ENCODE results near the gene IL18R1. TPM values are rescaled to one million over a fixed set of nuclear protein-coding genes. Genes with fewer than 3 reads are reported as not detected.

Gene IL18R1
- total and polyA plus RNA-seq, 9 of the 15 experiments (the other 6 are each of a cell fraction or from before 2014, with no cell fraction given) = 0.55 to 10.0 (median 2.5) TPM

- peak; percentile 90 for TF ChIP-seq CHAMP1 (IDR thresholded peaks at IDR 0.05)
- TF ChIP-seq NRF1 (conservative IDR thresholded peaks at IDR 0.05 in 1 of 2, IDR thresholded peaks at IDR 0.05 in 1 of 2) = 0 out of 4 replicates have a peak, but pooled peaks have one; percentile 11 to 34
- TF ChIP-seq ZC3H4 (CRISPR knock-in tag; IDR thresholded peaks at IDR 0.05; ENCODE audit: borderline replicate concordance) = no peak
- peak; percentile 91; the same call in 1 of the 2 replicates for TF ChIP-seq ZBED1 (IDR thresholded peaks at IDR 0.05)
- peak; percentile 86 for TF ChIP-seq NFIC (IDR thresholded peaks at IDR 0.05)
- TF ChIP-seq PHF21A (IDR thresholded peaks at IDR 0.05; ENCODE audit: borderline replicate concordance, low read depth) = peak; percentile 67; the same call in 1 of the 2 replicates
- peak; percentile 83 for TF ChIP-seq ZKSCAN8 (CRISPR knock-in tag; IDR thresholded peaks at IDR 0.05)
- TF ChIP-seq THRB (CRISPR knock-in tag; conservative IDR thresholded peaks at IDR 0.05) = peak; percentile 78; the same call in 1 of the 2 replicates
- TF ChIP-seq HOXB6 (CRISPR knock-in tag; IDR thresholded peaks at IDR 0.05; ENCODE audit: borderline replicate concordance) = no peak
- peak; percentile 48 for TF ChIP-seq HNRNPLL (IDR thresholded peaks at IDR 0.05; ENCODE audit: low read depth, low read length, poor library complexity, severe bottlenecking)
- no peak for TF ChIP-seq PCBP2 (IDR thresholded peaks at IDR 0.05; ENCODE audit: low read depth, low read length, poor library complexity, severe bottlenecking)
- no peak for TF ChIP-seq ZNF511 (CRISPR knock-in tag; IDR thresholded peaks at IDR 0.05)
- TF ChIP-seq ZNF174 (CRISPR knock-in tag; IDR thresholded peaks at IDR 0.05) = no peak
- no peak for TF ChIP-seq ZNF277 (CRISPR knock-in tag; IDR thresholded peaks at IDR 0.05; ENCODE audit: borderline replicate concordance)
- no peak for TF ChIP-seq ZNF668 (CRISPR knock-in tag; IDR thresholded peaks at IDR 0.05)
- TF ChIP-seq MED1 (CRISPR knock-in tag; IDR thresholded peaks at IDR 0.05; ENCODE audit: borderline replicate concordance) = no peak
- peak; percentile 88 for TF ChIP-seq ETV1 (tag; conservative IDR thresholded peaks at IDR 0.05; ENCODE audit: low read depth)
- TF ChIP-seq ZNF121 (CRISPR knock-in tag; conservative IDR thresholded peaks at IDR 0.05) = no peak
- no peak for TF ChIP-seq ZNF449 (CRISPR knock-in tag; IDR thresholded peaks at IDR 0.05)
- TF ChIP-seq COPS2 (conservative IDR thresholded peaks at IDR 0.05) = no peak
- TF ChIP-seq ZNF75A (CRISPR knock-in tag; IDR thresholded peaks at IDR 0.05) = no peak
- TF ChIP-seq POU5F1 (IDR thresholded peaks at IDR 0.05; ENCODE audit: borderline replicate concordance, low read depth, low read length, partially characterized antibody) = no peak
- TF ChIP-seq SREBF2 (CRISPR knock-in tag; IDR thresholded peaks at IDR 0.05) = no peak
Measured at GRCh38 chr2:102335871-102336366, 19.7 kb upstream of the IL18R1 start (continued).

All from K562 (cell line).